Measurements from ENCODE around the gene SNCAIP.

SNCAIP gene

DNA sequence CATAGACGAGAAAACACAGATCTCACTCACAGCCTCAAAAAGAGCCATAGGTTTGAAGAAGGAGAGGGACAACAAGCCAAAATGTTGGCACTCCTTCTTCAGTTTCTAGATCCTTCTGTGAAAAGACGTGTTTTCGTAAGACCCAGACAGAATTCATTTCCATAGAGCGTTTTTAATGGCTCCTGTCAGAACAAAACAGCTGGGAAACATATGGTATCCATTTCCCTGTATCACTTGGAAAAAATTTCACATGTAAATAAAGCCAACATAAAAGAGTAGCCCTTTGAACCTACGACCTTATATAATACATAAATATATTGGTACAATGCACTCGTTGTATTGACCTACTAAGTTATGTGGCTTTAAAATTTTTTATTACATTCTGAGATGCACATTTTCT is 108.1 kb downstream of the SNCAIP start:
- H3K4me3 ChIP-seq = no peak overlapping the region
- H3K4me2 ChIP-seq = no peak overlapping the region
- H3K9ac ChIP-seq = no peak overlapping the region
- H3K9me3 ChIP-seq = no peaks in the 10 kb centered on the region
- H3K4me1 ChIP-seq = no peaks in the 10 kb centered on the region
- no peak overlapping the region for H3K27ac ChIP-seq
- H3K36me3 ChIP-seq = no peaks in the 10 kb centered on the region
- TF ChIP-seq Cebpa-rat (IDR thresholded peaks at IDR 0.05) = no peak
- H4K20me1 ChIP-seq = no peaks in the 10 kb centered on the region
- H3K27me3 ChIP-seq = no peaks in the 10 kb centered on the region

DNA sequence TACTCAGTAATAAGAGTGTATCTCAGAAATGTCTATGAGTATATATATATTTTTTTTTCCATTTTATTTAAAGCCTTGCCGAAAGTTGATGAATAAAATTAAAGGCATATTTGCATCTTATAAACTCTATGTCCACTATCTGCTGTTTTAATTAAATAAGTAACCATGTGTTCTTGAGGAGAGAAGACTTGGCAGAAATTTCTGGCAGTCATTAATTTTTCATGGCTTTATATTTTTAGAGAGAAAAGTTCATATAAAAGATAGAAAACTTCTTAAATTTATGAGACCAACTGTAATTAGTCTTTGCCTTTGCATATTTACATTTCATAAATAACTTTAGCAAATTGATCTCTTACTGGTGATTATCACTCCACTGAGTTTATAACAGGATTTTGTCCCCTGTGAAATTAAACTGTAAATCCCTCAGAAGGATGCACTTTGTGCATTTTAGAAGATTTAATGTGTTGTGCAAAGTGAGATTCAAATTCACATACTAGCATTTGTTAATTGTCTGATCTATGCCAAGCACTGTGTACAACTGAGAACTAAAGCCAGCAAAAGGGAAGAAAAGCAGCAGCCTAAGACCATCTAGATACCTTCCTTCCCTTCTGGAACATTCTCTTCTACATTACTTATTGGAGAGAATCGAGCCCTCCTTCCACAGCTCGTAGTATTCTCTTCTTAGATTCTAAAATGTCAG is 108.7 kb downstream of the SNCAIP start:
- Histone ChIP-seq H3K27me3 (no peaks in the 10 kb centered on the region), H3K4me3 (no peak overlapping the region), H3K36me3 (no peaks in the 10 kb centered on the region)

GRCh38 chr5:122421374-122422079 is 109.5 kb downstream of the SNCAIP start:
- H3K4me2 ChIP-seq = no peak overlapping the region
- H3K9me3 ChIP-seq = no peaks in the 10 kb centered on the region
- H3K9ac ChIP-seq = no peak overlapping the region
- H3K27me3 ChIP-seq = no peaks in the 10 kb centered on the region
- TF ChIP-seq Cebpa-rat (IDR thresholded peaks at IDR 0.05) = no peak
- no peak overlapping the region for H3K27ac ChIP-seq
- no peak overlapping the region for H3K4me3 ChIP-seq
- H3K36me3 ChIP-seq = no peaks in the 10 kb centered on the region
- H4K20me1 ChIP-seq = no peaks in the 10 kb centered on the region
- H3K4me1 ChIP-seq = no peaks in the 10 kb centered on the region

More for the DNA sequence above, 108.7 kb downstream of the SNCAIP start:
- no peak overlapping the region for H3K4me2 ChIP-seq
- no peak overlapping the region for H3K9ac ChIP-seq
- no peaks in the 10 kb centered on the region for H4K20me1 ChIP-seq
- no peaks in the 10 kb centered on the region for H3K4me1 ChIP-seq
- TF ChIP-seq Cebpa-rat (IDR thresholded peaks at IDR 0.05) = no peak
- H3K9me3 ChIP-seq = no peaks in the 10 kb centered on the region
- no peak overlapping the region for H3K27ac ChIP-seq

GRCh38 chr5:122423221-122423620 is 111.2 kb downstream of the SNCAIP start:
- no peak for TF ChIP-seq Cebpa-rat (IDR thresholded peaks at IDR 0.05)
- H3K4me2 ChIP-seq = no peak overlapping the region

DNA sequence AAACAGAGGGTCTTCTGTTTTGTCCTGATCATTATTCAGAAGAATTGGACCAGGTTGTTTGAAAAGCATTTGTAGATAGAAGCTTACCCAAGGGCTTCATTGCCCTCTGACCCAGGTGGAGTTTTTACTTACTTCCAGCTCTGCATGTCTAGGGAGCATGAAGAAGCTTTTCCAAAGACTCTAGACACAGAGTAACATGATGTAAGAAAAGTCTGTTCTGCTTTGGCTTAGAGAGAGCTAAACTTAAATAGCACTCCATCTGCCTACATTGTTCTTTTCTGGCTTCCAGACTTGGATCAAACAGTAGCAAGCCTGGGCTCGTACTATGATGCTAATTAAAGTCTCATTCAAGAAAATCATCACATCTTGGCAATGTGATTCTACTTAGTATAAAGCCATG is 112.1 kb downstream of the SNCAIP start:
- Histone ChIP-seq H3K9ac (no peak overlapping the region), H4K20me1 (no peaks in the 10 kb centered on the region), H3K9me3 (no peaks in the 10 kb centered on the region)

More at GRCh38 chr5:122423221-122423620, 111.2 kb downstream of the SNCAIP start:
- H3K9me3 ChIP-seq = no peaks in the 10 kb centered on the region
- no peaks in the 10 kb centered on the region for H3K27me3 ChIP-seq
- no peak overlapping the region for H3K4me3 ChIP-seq
- H3K36me3 ChIP-seq = no peaks in the 10 kb centered on the region
- H3K9ac ChIP-seq = no peak overlapping the region
- no peaks in the 10 kb centered on the region for H4K20me1 ChIP-seq
- H3K4me1 ChIP-seq = no peaks in the 10 kb centered on the region
- no peak overlapping the region for H3K27ac ChIP-seq

DNA sequence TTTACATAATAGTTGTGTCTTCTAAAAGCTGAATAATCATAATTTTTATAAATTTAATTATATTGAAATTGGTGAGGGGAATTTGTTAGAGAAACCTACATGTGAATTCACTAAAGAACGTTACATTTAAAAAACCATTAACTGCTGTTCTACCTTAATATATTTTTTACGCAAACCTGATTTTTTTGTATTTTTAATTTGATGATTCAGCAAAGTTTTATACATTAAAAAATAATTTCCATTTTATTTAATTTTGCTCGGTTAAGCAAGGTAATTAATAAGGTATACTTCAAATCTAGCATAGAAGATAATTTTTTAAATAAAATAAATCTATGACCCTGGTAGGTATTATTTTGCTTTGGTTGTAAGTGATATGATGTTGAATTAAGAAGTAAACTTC is 114.3 kb downstream of the SNCAIP start:
- Histone ChIP-seq H4K20me1 (no peaks in the 10 kb centered on the region), H3K9ac (no peak overlapping the region), H3K27me3 (no peaks in the 10 kb centered on the region), H3K9me3 (no peaks in the 10 kb centered on the region), H3K4me3 (no peak overlapping the region), H3K36me3 (no peaks in the 10 kb centered on the region), H3K27ac (no peak overlapping the region), H3K4me1 (no peaks in the 10 kb centered on the region), H3K4me2 (no peak overlapping the region)
- TF ChIP-seq Cebpa-rat (IDR thresholded peaks at IDR 0.05) = no peak

More for the DNA sequence above, 112.1 kb downstream of the SNCAIP start:
- H3K27me3 ChIP-seq = no peaks in the 10 kb centered on the region
- H3K27ac ChIP-seq = no peak overlapping the region
- no peaks in the 10 kb centered on the region for H3K4me1 ChIP-seq
- TF ChIP-seq Cebpa-rat (IDR thresholded peaks at IDR 0.05) = no peak
- H3K4me2 ChIP-seq = no peak overlapping the region
- H3K4me3 ChIP-seq = no peak overlapping the region
- H3K36me3 ChIP-seq = no peaks in the 10 kb centered on the region

DNA sequence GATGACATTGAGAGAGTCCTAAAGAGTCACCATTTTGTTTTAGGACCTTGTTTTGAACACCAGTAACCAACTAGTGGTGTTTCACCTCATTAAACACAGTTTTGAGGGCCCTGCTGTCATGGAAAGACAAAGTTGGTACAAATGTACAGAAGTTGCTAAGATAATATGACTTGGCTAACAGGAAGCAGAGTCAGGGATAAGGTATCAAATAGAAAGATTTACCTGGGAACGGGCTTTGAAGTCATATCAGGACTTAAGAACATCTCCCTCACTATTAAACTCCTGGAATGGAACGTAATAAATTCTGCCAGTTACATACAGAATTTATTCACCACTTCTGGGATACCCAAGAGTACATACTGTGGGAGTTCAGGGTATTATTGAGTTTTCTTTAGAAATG is 115.6 kb downstream of the SNCAIP start:
- Histone ChIP-seq H3K9me3 (no peaks in the 10 kb centered on the region), H3K4me1 (no peaks in the 10 kb centered on the region), H3K4me2 (no peak overlapping the region), H3K4me3 (no peak overlapping the region), H3K27me3 (no peaks in the 10 kb centered on the region), H4K20me1 (no peaks in the 10 kb centered on the region), H3K27ac (no peak overlapping the region), H3K9ac (no peak overlapping the region), H3K36me3 (no peaks in the 10 kb centered on the region)
- no peak for TF ChIP-seq Cebpa-rat (IDR thresholded peaks at IDR 0.05)

- no peaks in the 10 kb centered on the region for H3K4me1 ChIP-seq
- H3K4me2 ChIP-seq = no peak overlapping the region
- H3K36me3 ChIP-seq = no peaks in the 10 kb centered on the region
- no peak overlapping the region for H3K9ac ChIP-seq
- no peak overlapping the region for H3K4me3 ChIP-seq
- no peaks in the 10 kb centered on the region for H4K20me1 ChIP-seq
- no peaks in the 10 kb centered on the region for H3K9me3 ChIP-seq
- TF ChIP-seq Cebpa-rat (IDR thresholded peaks at IDR 0.05) = no peak
- H3K27ac ChIP-seq = no peak overlapping the region
- no peaks in the 10 kb centered on the region for H3K27me3 ChIP-seq
Measured at GRCh38 chr5:122429545-122430318, 117.7 kb downstream of the SNCAIP start.

DNA sequence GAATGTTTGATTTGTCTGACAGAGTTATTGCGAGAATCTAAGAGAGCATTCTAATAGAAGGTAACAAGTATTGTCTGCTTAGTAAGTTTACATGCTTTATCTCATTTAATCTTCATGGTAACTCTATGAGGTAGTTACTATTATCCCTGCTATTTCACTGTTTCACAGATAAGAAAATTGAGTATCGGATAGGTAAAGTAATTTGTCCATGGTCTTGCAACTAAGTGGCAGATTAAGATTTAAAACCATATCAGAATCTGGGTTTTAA is 118.2 kb downstream of the SNCAIP start:
- H3K4me1 ChIP-seq = no peaks in the 10 kb centered on the region
- no peaks in the 10 kb centered on the region for H3K9me3 ChIP-seq
- H3K27ac ChIP-seq = no peak overlapping the region
- no peak for TF ChIP-seq Cebpa-rat (IDR thresholded peaks at IDR 0.05)
- no peaks in the 10 kb centered on the region for H4K20me1 ChIP-seq
- H3K27me3 ChIP-seq = no peaks in the 10 kb centered on the region
- no peak overlapping the region for H3K4me3 ChIP-seq
- no peak overlapping the region for H3K4me2 ChIP-seq
- H3K36me3 ChIP-seq = no peaks in the 10 kb centered on the region
- no peak overlapping the region for H3K9ac ChIP-seq

DNA sequence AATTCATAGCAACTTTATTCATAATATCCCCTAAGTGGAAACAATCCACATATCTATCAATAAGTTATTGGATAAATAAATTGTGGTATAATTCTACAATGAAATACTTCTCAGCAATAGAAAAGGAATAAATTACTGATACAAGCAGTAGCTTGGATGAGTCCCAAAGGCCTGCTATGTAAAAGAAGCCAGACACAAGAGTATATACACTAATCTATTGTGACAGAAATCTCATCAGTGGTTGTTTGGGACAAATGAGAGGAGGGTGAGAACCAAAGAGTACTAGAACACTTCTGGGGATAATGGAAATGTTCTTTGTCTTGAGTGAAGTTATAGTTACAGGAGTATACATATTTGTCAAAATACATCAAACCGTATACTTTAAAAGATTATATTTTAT is 119.3 kb downstream of the SNCAIP start:
- Histone ChIP-seq H3K4me2 (no peak overlapping the region), H3K27me3 (no peaks in the 10 kb centered on the region), H3K4me1 (no peaks in the 10 kb centered on the region; the same call in 1 of the 2 replicates), H3K36me3 (no peaks in the 10 kb centered on the region), H3K9ac (no peak overlapping the region), H3K4me3 (no peak overlapping the region), H3K27ac (no peak overlapping the region), H3K9me3 (no peaks in the 10 kb centered on the region), H4K20me1 (no peaks in the 10 kb centered on the region)
- TF ChIP-seq Cebpa-rat (IDR thresholded peaks at IDR 0.05) = no peak
